ENCODE results near the gene SELPLG. TPM values are rescaled to one million over a fixed set of nuclear protein-coding genes. Genes with fewer than 3 reads are reported as not detected.

SELPLG gene
- total and polyA plus RNA-seq, 2 experiments from 2014 or later: 4.4 to 6.7 TPM

GRCh38 chr12:108616941-108617858, 16.5 kb downstream of the SELPLG start:
- Histone ChIP-seq H3F3A (ENCODE audit: insufficient read depth) (peaks cover 29% of the 10 kb centered on the region; the same call in 1 of the 2 replicates), H3K4me1 (ENCODE audit: insufficient read depth) (peaks cover 15% of the 10 kb centered on the region), H3K27ac (no peak overlapping the region), H2AFZ (no peak overlapping the region), H3K9me2 (ENCODE audit: insufficient read depth) (no peaks in the 10 kb centered on the region), H3K4me2 (ENCODE audit: unreplicated experiment) (no peak overlapping the region), H3K27me3 (replicated peaks; ENCODE audit: insufficient read depth) (no peaks in the 10 kb centered on the region), H3K4me3 (no peak overlapping the region), H3K9me3 (ENCODE audit: low read depth) (no peaks in the 10 kb centered on the region), H3K9ac (no peak overlapping the region), H4K20me1 (ENCODE audit: insufficient read depth) (no peaks in the 10 kb centered on the region), H3K79me2 (ENCODE audit: insufficient read depth) (no peaks in the 10 kb centered on the region), H3K36me3 (ENCODE audit: low read depth) (no peaks in the 10 kb centered on the region)
- DNase-seq: no peak
- WGBS, 2 experiments (ENCODE audit: low coverage in 1 of 2, low lambda C conversion rate in 2 of 2, missing lambda C conversion rate in 2 of 2): 87% methylated on average over 14 of the region's 14 CpGs
- in situ Hi-C loops (cut with MboI): loop anchor here (5.0 kb wide), 1 partner anchor 45 kb away; no protein-coding TSS in a partner anchor
- no peak for TF ChIP-seq EZH2 (IDR thresholded peaks at IDR 0.05; ENCODE audit: insufficient read depth, poor library complexity, severe bottlenecking)
- TF ChIP-seq EZH2phosphoT487 (IDR thresholded peaks at IDR 0.05; ENCODE audit: insufficient read depth, low read depth): no peak

GRCh38 chr12:108616359-108616758, 17.3 kb downstream of the SELPLG start:
- H3K9me3 ChIP-seq (ENCODE audit: low read depth): no peaks in the 10 kb centered on the region
- H3K27me3 ChIP-seq (replicated peaks; ENCODE audit: insufficient read depth): no peaks in the 10 kb centered on the region
- no peaks in the 10 kb centered on the region for H3K36me3 ChIP-seq (ENCODE audit: low read depth)
- H3K4me3 ChIP-seq: no peak overlapping the region
- no peak for DNase-seq
- WGBS, 2 experiments (ENCODE audit: low coverage in 1 of 2, low lambda C conversion rate in 2 of 2, missing lambda C conversion rate in 2 of 2): 95 to 100% methylated on average over 2 of the region's 2 CpGs
- in situ Hi-C loops (cut with MboI): loop anchor here (5.0 kb wide), 1 partner anchor 44 kb away; no protein-coding TSS in a partner anchor
- peaks cover 24% of the 10 kb centered on the region for H3K4me1 ChIP-seq (ENCODE audit: insufficient read depth)
- H3K9ac ChIP-seq: no peak overlapping the region
- peaks cover 38% of the 10 kb centered on the region for H3F3A ChIP-seq (ENCODE audit: insufficient read depth)
- H4K20me1 ChIP-seq (ENCODE audit: insufficient read depth): no peaks in the 10 kb centered on the region
- no peak overlapping the region for H3K4me2 ChIP-seq (ENCODE audit: unreplicated experiment)
- H3K27ac ChIP-seq: no peak overlapping the region
- H2AFZ ChIP-seq: no peak overlapping the region
- no peaks in the 10 kb centered on the region for H3K79me2 ChIP-seq (ENCODE audit: insufficient read depth)
- H3K9me2 ChIP-seq (ENCODE audit: insufficient read depth): no peaks in the 10 kb centered on the region
- TF ChIP-seq EZH2phosphoT487 (IDR thresholded peaks at IDR 0.05; ENCODE audit: insufficient read depth, low read depth) (no peak), EZH2 (IDR thresholded peaks at IDR 0.05; ENCODE audit: insufficient read depth, poor library complexity, severe bottlenecking) (no peak)

DNA sequence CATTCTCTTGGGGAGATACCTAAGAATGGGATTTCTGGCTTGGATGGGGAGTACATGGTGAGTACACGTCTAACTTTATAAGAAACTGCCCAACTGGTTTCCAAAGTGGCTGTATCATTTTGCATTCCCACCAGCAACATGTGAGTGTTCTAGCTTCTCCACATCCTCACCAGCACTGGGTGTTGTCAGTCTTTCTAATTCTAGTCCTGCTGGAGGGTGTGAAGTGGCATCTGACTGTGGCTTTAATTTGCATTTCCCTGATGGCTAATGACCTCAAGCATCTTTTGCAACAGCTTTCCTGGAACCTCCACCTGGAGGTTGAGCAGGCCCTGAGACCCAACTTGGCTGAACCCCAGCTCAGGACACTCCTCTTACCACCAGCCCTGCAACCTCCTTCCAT, 17.8 kb downstream of the SELPLG start:
- Histone ChIP-seq H3K4me3 (no peak overlapping the region), H3K79me2 (ENCODE audit: insufficient read depth) (no peaks in the 10 kb centered on the region), H4K20me1 (ENCODE audit: insufficient read depth) (no peaks in the 10 kb centered on the region), H3K4me1 (ENCODE audit: insufficient read depth) (peaks cover 24% of the 10 kb centered on the region), H3K9me3 (ENCODE audit: low read depth) (no peaks in the 10 kb centered on the region), H3F3A (ENCODE audit: insufficient read depth) (peaks cover 42% of the 10 kb centered on the region), H3K9me2 (ENCODE audit: insufficient read depth) (no peaks in the 10 kb centered on the region), H3K4me2 (ENCODE audit: unreplicated experiment) (no peak overlapping the region), H3K36me3 (ENCODE audit: low read depth) (no peaks in the 10 kb centered on the region), H3K27ac (no peak overlapping the region), H3K27me3 (replicated peaks; ENCODE audit: insufficient read depth) (no peaks in the 10 kb centered on the region), H3K9ac (no peak overlapping the region), H2AFZ (no peak overlapping the region)
- no peak for TF ChIP-seq EZH2 (IDR thresholded peaks at IDR 0.05; ENCODE audit: insufficient read depth, poor library complexity, severe bottlenecking)
- TF ChIP-seq EZH2phosphoT487 (IDR thresholded peaks at IDR 0.05; ENCODE audit: insufficient read depth, low read depth): no peak
- no peak for DNase-seq
- 81 to 88% methylated on average over 1 of the region's 1 CpG for WGBS, 2 experiments (ENCODE audit: low coverage in 1 of 2, low lambda C conversion rate in 2 of 2, missing lambda C conversion rate in 2 of 2)
- in situ Hi-C loops (cut with MboI): loop anchor here (5.0 kb wide), 1 partner anchor 44 kb away; no protein-coding TSS in a partner anchor

GRCh38 chr12:108614639-108615038, 19.1 kb downstream of the SELPLG start:
- no peak overlapping the region for H3K27ac ChIP-seq
- no peak overlapping the region for H3K4me2 ChIP-seq (ENCODE audit: unreplicated experiment)
- no peaks in the 10 kb centered on the region for H3K27me3 ChIP-seq (replicated peaks; ENCODE audit: insufficient read depth)
- H3K9me2 ChIP-seq (ENCODE audit: insufficient read depth): no peaks in the 10 kb centered on the region
- no peak for TF ChIP-seq EZH2phosphoT487 (IDR thresholded peaks at IDR 0.05; ENCODE audit: insufficient read depth, low read depth)
- TF ChIP-seq EZH2 (IDR thresholded peaks at IDR 0.05; ENCODE audit: insufficient read depth, poor library complexity, severe bottlenecking): no peak
- no peak overlapping the region for H2AFZ ChIP-seq
- peaks cover 39% of the 10 kb centered on the region for H3F3A ChIP-seq (ENCODE audit: insufficient read depth)
- H4K20me1 ChIP-seq (ENCODE audit: insufficient read depth): no peaks in the 10 kb centered on the region
- H3K36me3 ChIP-seq (ENCODE audit: low read depth): no peaks in the 10 kb centered on the region
- H3K9me3 ChIP-seq (ENCODE audit: low read depth): no peaks in the 10 kb centered on the region
- peaks cover 32% of the 10 kb centered on the region for H3K4me1 ChIP-seq (ENCODE audit: insufficient read depth)
- H3K9ac ChIP-seq: no peak overlapping the region
- H3K4me3 ChIP-seq: no peak overlapping the region
- 93 to 94% methylated on average over 6 of the region's 6 CpGs for WGBS, 2 experiments (ENCODE audit: low coverage in 1 of 2, low lambda C conversion rate in 2 of 2, missing lambda C conversion rate in 2 of 2)
- no peak for DNase-seq
- H3K79me2 ChIP-seq (ENCODE audit: insufficient read depth): no peaks in the 10 kb centered on the region
- in situ Hi-C loops (cut with MboI): loop anchor here (5.0 kb wide), 1 partner anchor 42 kb away; no protein-coding TSS in a partner anchor

All from GM23248 (cell line).